ENCODE results near the gene SGPP1. TPM values are rescaled to one million over a fixed set of nuclear protein-coding genes. Genes with fewer than 3 reads are reported as not detected.

The SGPP1 gene
- polyA plus RNA-seq, 1 donor (not counting 4 experiments of a cell fraction or from before 2014, with no cell fraction given): 28.7 TPM

DNA sequence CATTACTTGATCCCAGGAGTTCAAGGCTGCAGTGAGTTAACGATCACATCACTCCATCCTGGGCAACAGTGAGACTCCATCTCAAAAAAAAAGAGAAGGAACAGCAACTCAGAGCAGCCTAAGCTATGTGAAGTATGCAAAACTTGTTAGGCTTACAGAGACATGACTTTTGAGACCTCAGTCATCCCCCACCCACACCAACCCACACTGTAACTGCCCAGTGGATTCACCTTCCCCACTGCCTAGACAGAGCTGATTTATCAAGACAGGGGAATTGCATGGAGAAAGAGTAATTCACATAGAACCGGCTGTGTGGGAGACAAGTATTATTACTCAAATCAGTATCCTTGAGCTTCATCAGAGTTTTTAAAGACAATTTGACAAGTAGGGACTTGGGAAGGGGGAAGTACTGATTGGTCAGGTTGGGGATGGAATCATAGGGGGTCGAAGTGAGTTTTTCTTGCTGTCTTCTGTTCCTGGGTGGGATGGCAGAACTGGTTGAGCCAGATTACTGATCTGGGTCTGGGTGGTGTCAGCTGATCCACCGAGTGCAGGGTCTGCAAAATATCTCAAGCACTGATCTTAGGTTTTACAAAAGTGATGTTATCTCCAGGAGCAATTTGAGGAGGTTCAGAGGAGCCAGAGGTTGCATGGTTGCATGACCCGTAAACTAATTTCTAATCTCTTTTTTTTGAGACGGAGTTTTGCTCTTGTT lies 80.0 kb downstream of the SGPP1 start:
- Histone ChIP-seq H3K27me3 (ENCODE audit: control insufficient read depth, extremely low read depth, insufficient read depth, low read length) (no peaks in the 10 kb centered on the region), H3K27ac (ENCODE audit: control insufficient read depth, insufficient read depth, low read length) (no peak overlapping the region), H3K4me3 (ENCODE audit: control insufficient read depth in 2 of 3, extremely low read depth in 1 of 3, insufficient read depth in 2 of 3, low read depth in 1 of 3, low read length in 3 of 3) (no peak overlapping the region), H3K79me2 (ENCODE audit: control insufficient read depth, insufficient read depth, low read length) (no peaks in the 10 kb centered on the region), H3K36me3 (ENCODE audit: control insufficient read depth in 2 of 2, extremely low read depth in 1 of 2, insufficient read depth in 2 of 2, low read length in 2 of 2) (no peaks in the 10 kb centered on the region), H3K4me2 (ENCODE audit: control insufficient read depth, extremely low read depth, insufficient read depth, low read depth, low read length) (no peak overlapping the region), H3K9ac (ENCODE audit: control insufficient read depth, extremely low read depth, insufficient read depth, low read length) (no peak overlapping the region), H3K9me3 (ENCODE audit: control insufficient read depth, low read depth, low read length) (no peaks in the 10 kb centered on the region), H3K4me1 (ENCODE audit: control insufficient read depth, extremely low read depth, insufficient read depth, low read length) (peaks cover under 1% of the 10 kb centered on the region), H4K20me1 (ENCODE audit: control insufficient read depth, extremely low read depth, insufficient read depth, low read length) (no peaks in the 10 kb centered on the region), H2AFZ (ENCODE audit: control insufficient read depth, low read length) (no peak overlapping the region), H3K9me1 (ENCODE audit: control insufficient read depth, extremely low read depth, insufficient read depth, low read length) (no peaks in the 10 kb centered on the region)
- no peak for TF ChIP-seq CTCF (optimal IDR thresholded peaks at IDR 0.05 in 1 of 3, IDR thresholded peaks at IDR 0.05 in 1 of 3, conservative IDR thresholded peaks at IDR 0.05 in 1 of 3; ENCODE audit: extremely low read depth in 1 of 3, insufficient read depth in 2 of 3, low read length in 3 of 3)
- no peak for TF ChIP-seq EZH2 (IDR thresholded peaks at IDR 0.05; ENCODE audit: low read length)
- DNase-seq (ENCODE audit: low read depth, low spot score): no peak
- no peak for FAIRE-seq
- dilution Hi-C loops (cut with MboI; ENCODE audit: extremely low pct_ligation_motif_present, low sequenced_read_pairs): no loop called here

- peaks cover 4% of the 10 kb centered on the region for H3K4me1 ChIP-seq (ENCODE audit: control insufficient read depth, extremely low read depth, insufficient read depth, low read length)
- TF ChIP-seq CTCF (optimal IDR thresholded peaks at IDR 0.05 in 1 of 3, IDR thresholded peaks at IDR 0.05 in 1 of 3, conservative IDR thresholded peaks at IDR 0.05 in 1 of 3; ENCODE audit: extremely low read depth in 1 of 3, insufficient read depth in 2 of 3, low read length in 3 of 3): no peak
- no peak for TF ChIP-seq EZH2 (IDR thresholded peaks at IDR 0.05; ENCODE audit: low read length)
- H3K27me3 ChIP-seq (ENCODE audit: control insufficient read depth, extremely low read depth, insufficient read depth, low read length): no peaks in the 10 kb centered on the region
- H3K9ac ChIP-seq (ENCODE audit: control insufficient read depth, extremely low read depth, insufficient read depth, low read length): no peak overlapping the region
- no peak overlapping the region for H3K4me2 ChIP-seq (ENCODE audit: control insufficient read depth, extremely low read depth, insufficient read depth, low read depth, low read length)
- DNase-seq (ENCODE audit: low read depth, low spot score): no peak
- no peaks in the 10 kb centered on the region for H3K36me3 ChIP-seq (ENCODE audit: control insufficient read depth in 2 of 2, extremely low read depth in 1 of 2, insufficient read depth in 2 of 2, low read length in 2 of 2)
- H3K9me3 ChIP-seq (ENCODE audit: control insufficient read depth, low read depth, low read length): no peaks in the 10 kb centered on the region
- H4K20me1 ChIP-seq (ENCODE audit: control insufficient read depth, extremely low read depth, insufficient read depth, low read length): no peaks in the 10 kb centered on the region
- no peak overlapping the region for H3K27ac ChIP-seq (ENCODE audit: control insufficient read depth, insufficient read depth, low read length)
- no peaks in the 10 kb centered on the region for H3K9me1 ChIP-seq (ENCODE audit: control insufficient read depth, extremely low read depth, insufficient read depth, low read length)
- peaks cover 3% of the 10 kb centered on the region for H3K79me2 ChIP-seq (ENCODE audit: control insufficient read depth, insufficient read depth, low read length)
- dilution Hi-C loops (cut with MboI; ENCODE audit: extremely low pct_ligation_motif_present, low sequenced_read_pairs): no loop called here
- no peak overlapping the region for H2AFZ ChIP-seq (ENCODE audit: control insufficient read depth, low read length)
- no peak overlapping the region for H3K4me3 ChIP-seq (ENCODE audit: control insufficient read depth in 2 of 3, extremely low read depth in 1 of 3, insufficient read depth in 2 of 3, low read depth in 1 of 3, low read length in 3 of 3)
- FAIRE-seq: no peak
Measured at GRCh38 chr14:63644741-63645140, 83.1 kb downstream of the SGPP1 start.
